Endothelial cell of umbilical vein (primary cell): ENCODE data around the gene AGK. TPM values are rescaled to one million over a fixed set of nuclear protein-coding genes. Genes with fewer than 3 reads are reported as not detected.

Experiments
- BruUV-seq: library from RNA; stranded (reverse); fragments of 400-500 nt; replicated peaks from 2 replicates; lab custom pipeline; 2021; lab: Mats Ljungman, UMichigan
- CTCF ChIA-PET: fragments of 300-600, 350-600 bp; sonication (Branson Sonifier 250); formaldehyde crosslinking; loops from one replicate; lab custom pipeline; 2021; ENCODE audit warnings: antibody characterized with exemption, inconsistent platforms; lab: Charles Lee
- POLR2A ChIA-PET: fragments of 300-600, 350-600 bp; sonication (Branson Sonifier 250); formaldehyde crosslinking; loops from one replicate; lab custom pipeline; 2021; ENCODE audit warnings: antibody characterized with exemption, inconsistent platforms; lab: Charles Lee
- DNase-seq: peaks from one replicate; pipeline ENCODE4 v3.0.0-alpha.2; 2011; ENCODE audit warnings: low read depth, low spot score
- FAIRE-seq: peaks from 2 replicates; lab custom pipeline; 2011; peaks lifted over from hg19 to GRCh38; lab: Jason Lieb, UNC
- H2AFZ ChIP-seq: 2 replicates; pipeline ENCODE4 v1.6.0; 2012; ENCODE audit warnings: low read depth, low read length, control low read depth, inconsistent platforms
- H3K27ac ChIP-seq: 2 replicates; pipeline ENCODE4 v1.5.1; 2011; ENCODE audit warnings: low read depth, mild to moderate bottlenecking, control low read depth, low read length, moderate library complexity; ENCODE audit not compliant: insufficient read depth
- H3K27me3 ChIP-seq, 2 experiments: 2 replicates each; pipeline versions ENCODE4 v1.6.0 to v1.6.1; 2011; ENCODE audit warnings: low read length in 2 of 2, mixed read lengths in 1 of 2; ENCODE audit not compliant: control insufficient read depth in 2 of 2, insufficient read depth in 2 of 2
- H3K36me3 ChIP-seq, 2 experiments: 2 replicates in 1 of 2; 3 replicates in 1 of 2; pipeline ENCODE4 v1.5.1; 2011; ENCODE audit warnings: low read length in 2 of 2, mild to moderate bottlenecking in 1 of 2, moderate library complexity in 1 of 2; ENCODE audit not compliant: control insufficient read depth in 2 of 2, insufficient read depth in 2 of 2; ENCODE audit errors: extremely low read depth in 1 of 2
- H3K4me1 ChIP-seq: 3 replicates; pipeline ENCODE4 v1.5.1; 2011; ENCODE audit warnings: mild to moderate bottlenecking, low read length; ENCODE audit not compliant: control insufficient read depth, insufficient read depth; ENCODE audit errors: extremely low read depth
- H3K4me2 ChIP-seq: 2 replicates; pipeline ENCODE4 v1.6.1; 2011; ENCODE audit warnings: low read length, control low read depth, mixed read lengths; ENCODE audit not compliant: insufficient read depth
- H3K4me3 ChIP-seq, 3 experiments: fragments of 200-600 bp in 1 of 3; sonication (generic), shearing (Covaris generic) in 1 of 3; replicated peaks in 1 of 3; 2 replicates each; pipeline ENCODE4 v1.5.1; 2011 to 2016; ENCODE audit warnings: control low read depth in 3 of 3, low read length in 3 of 3, mild to moderate bottlenecking in 2 of 3, inconsistent platforms in 1 of 3, low read depth in 1 of 3, moderate library complexity in 1 of 3; ENCODE audit not compliant: insufficient read depth in 1 of 3
- H3K79me2 ChIP-seq: 2 replicates; pipeline ENCODE4 v1.6.0; 2012; ENCODE audit warnings: low read length, inconsistent platforms; ENCODE audit not compliant: control insufficient read depth, insufficient read depth
- H3K9ac ChIP-seq: replicated peaks from 2 replicates; pipeline ENCODE3; 2011; ENCODE audit warnings: low read length, control low read depth; ENCODE audit not compliant: insufficient read depth; ENCODE audit errors: extremely low read depth
- H3K9me1 ChIP-seq: replicated peaks from 3 replicates; pipeline ENCODE4 v1.6.0; 2011; ENCODE audit warnings: mild to moderate bottlenecking, low read length; ENCODE audit not compliant: control insufficient read depth, insufficient read depth; ENCODE audit errors: extremely low read depth
- H3K9me3 ChIP-seq: replicated peaks from 2 replicates; pipeline ENCODE4 v1.5.1; 2012; ENCODE audit warnings: low read length, inconsistent platforms; ENCODE audit not compliant: control insufficient read depth, insufficient read depth
- H4K20me1 ChIP-seq: replicated peaks from 2 replicates; pipeline ENCODE3; 2011; ENCODE audit warnings: mild to moderate bottlenecking, low read length; ENCODE audit not compliant: control insufficient read depth, insufficient read depth; ENCODE audit errors: extremely low read depth
- EZH2 ChIP-seq: IDR thresholded peaks from 2 replicates; pipeline ENCODE4 v1.6.1; 2012; ENCODE audit warnings: borderline replicate concordance, low read depth, mild to moderate bottlenecking, moderate library complexity, low read length, inconsistent platforms; ENCODE audit not compliant: severe bottlenecking
- FOS ChIP-seq: IDR thresholded peaks from 2 replicates; pipeline ENCODE4 v1.6.1; 2011; ENCODE audit warnings: mild to moderate bottlenecking, low read length, moderate library complexity, borderline replicate concordance; ENCODE audit not compliant: insufficient read depth
- GATA2 ChIP-seq: IDR thresholded peaks from 2 replicates; pipeline ENCODE4 v1.7.0; 2011; ENCODE audit warnings: low read depth, mild to moderate bottlenecking, moderate library complexity, mixed read lengths, low read length; ENCODE audit not compliant: insufficient read length, insufficient read depth
- JUN ChIP-seq: IDR thresholded peaks from 2 replicates; pipeline ENCODE4 v1.6.1; 2011; ENCODE audit warnings: borderline replicate concordance, low read depth; ENCODE audit not compliant: insufficient read length, insufficient read depth
- MYC ChIP-seq: IDR thresholded peaks from one replicate; pipeline ENCODE4 v1.6.1; 2011; ENCODE audit warnings: mild to moderate bottlenecking, low read depth, low read length
- POLR2A ChIP-seq: IDR thresholded peaks from 2 replicates; pipeline ENCODE4 v1.6.1; 2012; ENCODE audit warnings: low read depth, mild to moderate bottlenecking, control low read depth, low read length
- POLR2AphosphoS5 ChIP-seq: IDR thresholded peaks from 2 replicates; pipeline ENCODE4 v1.6.1; 2012; ENCODE audit warnings: low read depth, mild to moderate bottlenecking, control low read depth, low read length, moderate library complexity; ENCODE audit not compliant: insufficient read depth
- dilution Hi-C: fragments of 300-500 bp; cut with MboI; formaldehyde crosslinking; loops from one replicate; pipeline ENCODE4 v1.15.0; 2019; ENCODE audit warnings: low sequenced_read_pairs; ENCODE audit not compliant: extremely low pct_ligation_motif_present
- intact Hi-C: fragments of 100-400 bp; cut with micrococcal nuclease; formaldehyde crosslinking; loops from one replicate; pipeline ENCODE4 v1.10.0; 2022
- polyA plus RNA-seq, 4 experiments: library from polyadenylated mRNA; depleted of rRNA in 3 of 4; stranded (reverse) in 3 of 4; unstranded in 1 of 4; fragments of >200 nt; gene quantifications; 2 replicates each; pipeline versions ENCODE4 v1.2.1 to v1.2.3, GENCODE V29; 2011 to 2012; ENCODE audit warnings: missing spikeins in 1 of 4
- total RNA-seq: library from RNA; stranded (reverse); gene quantifications from 2 replicates; pipeline ENCODE4 v1.2.3, GENCODE V29; 2021
- TF ChIP-seq, protein P1 (sequence below), 2 donors: IDR thresholded peaks; 1 replicate in 1 of 2; 2 replicates in 1 of 2; pipeline ENCODE4 v1.5.1; 2011; ENCODE audit warnings: low read length in 2 of 2, mild to moderate bottlenecking in 2 of 2, moderate library complexity in 2 of 2, control low read depth in 1 of 2, inconsistent platforms in 1 of 2, low read depth in 1 of 2; ENCODE audit not compliant: insufficient read depth in 1 of 2; ENCODE audit errors: extremely low read depth in 1 of 2
- TF ChIP-seq, protein P2 (sequence below): IDR thresholded peaks from 2 replicates; pipeline ENCODE4 v1.6.1; 2011; ENCODE audit not compliant: insufficient read depth, insufficient read length

Gene AGK
- total and polyA plus RNA-seq, 2 donors (not counting 3 experiments of a cell fraction or from before 2014, with no cell fraction given) = 23.6 to 34.3 TPM

DNA sequence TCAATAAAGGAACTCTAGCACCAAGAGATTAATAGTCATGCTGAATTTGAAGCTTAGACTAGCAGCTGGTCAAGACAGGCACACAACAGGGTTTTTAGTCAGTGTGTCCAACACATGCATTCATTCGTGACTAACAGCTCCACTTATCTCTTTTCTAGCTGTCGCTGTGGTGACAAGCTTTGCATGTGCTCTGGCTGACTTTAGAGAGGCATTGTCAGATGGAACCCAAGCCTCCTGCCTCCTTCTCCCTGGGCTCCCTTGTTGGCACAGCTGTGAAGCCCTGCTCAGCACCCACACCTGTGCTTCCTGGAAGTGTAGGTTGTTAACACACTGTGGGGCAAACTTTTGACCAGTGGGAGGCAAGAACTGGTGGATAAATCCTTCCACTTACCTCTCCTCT, 9.8 kb upstream of the AGK start:
- no TSS peak for BruUV-seq
- peaks cover 2 to 10% of the 10 kb centered on the region in 2 experiments for H3K27me3 ChIP-seq
- no peaks in the 10 kb centered on the region for H3K36me3 ChIP-seq
- H3K4me3 ChIP-seq = no peak overlapping the region
- H2AFZ ChIP-seq = no peak overlapping the region
- FAIRE-seq (no peak), DNase-seq (no peak)
- ChIA-PET POLR2A (no interaction called here), CTCF (interaction anchor here (2.2 to 4.1 kb wide), 2 partner anchors 8 to 730 kb away, joined by 14 to 18 read pairs; no protein-coding TSS in a partner anchor)
- no peaks in the 10 kb centered on the region for H4K20me1 ChIP-seq
- H3K79me2 ChIP-seq = no peaks in the 10 kb centered on the region
- H3K9me1 ChIP-seq = no peaks in the 10 kb centered on the region
- no peaks in the 10 kb centered on the region for H3K9me3 ChIP-seq
- intact Hi-C loops = no loop called here
- no peak overlapping the region for H3K27ac ChIP-seq
- TF ChIP-seq FOS (no peak), POLR2A (no peak), EZH2 (no peak), MYC (no peak), JUN (no peak), POLR2AphosphoS5 (no peak), GATA2 (no peak)
- TF ChIP-seq, protein P1, sequence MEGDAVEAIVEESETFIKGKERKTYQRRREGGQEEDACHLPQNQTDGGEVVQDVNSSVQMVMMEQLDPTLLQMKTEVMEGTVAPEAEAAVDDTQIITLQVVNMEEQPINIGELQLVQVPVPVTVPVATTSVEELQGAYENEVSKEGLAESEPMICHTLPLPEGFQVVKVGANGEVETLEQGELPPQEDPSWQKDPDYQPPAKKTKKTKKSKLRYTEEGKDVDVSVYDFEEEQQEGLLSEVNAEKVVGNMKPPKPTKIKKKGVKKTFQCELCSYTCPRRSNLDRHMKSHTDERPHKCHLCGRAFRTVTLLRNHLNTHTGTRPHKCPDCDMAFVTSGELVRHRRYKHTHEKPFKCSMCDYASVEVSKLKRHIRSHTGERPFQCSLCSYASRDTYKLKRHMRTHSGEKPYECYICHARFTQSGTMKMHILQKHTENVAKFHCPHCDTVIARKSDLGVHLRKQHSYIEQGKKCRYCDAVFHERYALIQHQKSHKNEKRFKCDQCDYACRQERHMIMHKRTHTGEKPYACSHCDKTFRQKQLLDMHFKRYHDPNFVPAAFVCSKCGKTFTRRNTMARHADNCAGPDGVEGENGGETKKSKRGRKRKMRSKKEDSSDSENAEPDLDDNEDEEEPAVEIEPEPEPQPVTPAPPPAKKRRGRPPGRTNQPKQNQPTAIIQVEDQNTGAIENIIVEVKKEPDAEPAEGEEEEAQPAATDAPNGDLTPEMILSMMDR (IDR thresholded peaks at IDR 0.05; ENCODE audit: extremely low read depth in 1 of 2, insufficient read depth in 1 of 2, low read depth in 1 of 2, low read length in 2 of 2) = no peak
- TF ChIP-seq, protein P2, sequence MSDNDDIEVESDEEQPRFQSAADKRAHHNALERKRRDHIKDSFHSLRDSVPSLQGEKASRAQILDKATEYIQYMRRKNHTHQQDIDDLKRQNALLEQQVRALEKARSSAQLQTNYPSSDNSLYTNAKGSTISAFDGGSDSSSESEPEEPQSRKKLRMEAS = no peak
- dilution Hi-C loops = no loop called here
- no peak overlapping the region for H3K9ac ChIP-seq
- H3K4me1 ChIP-seq = no peaks in the 10 kb centered on the region
- H3K4me2 ChIP-seq = no peak overlapping the region
